Measurements from ENCODE around the gene C19orf47.

Gene C19orf47

GRCh38 chr19:40280608-40281221 lies 67.5 kb downstream of the C19orf47 start:
- no peak for TF ChIP-seq EZH2phosphoT487 (IDR thresholded peaks at IDR 0.05; ENCODE audit: low read length)
- Histone ChIP-seq H3K79me2 (ENCODE audit: low read length) (peaks cover 92% of the 10 kb centered on the region), H3F3A (ENCODE audit: insufficient read depth, low read length) (peaks cover 1% of the 10 kb centered on the region), H3K9me3 (replicated peaks; ENCODE audit: insufficient read depth, low read length) (no peaks in the 10 kb centered on the region), H3K27ac (ENCODE audit: low read length) (no peak overlapping the region), H3K9me2 (replicated peaks; ENCODE audit: insufficient read depth, low read length) (no peaks in the 10 kb centered on the region), H3K36me3 (replicated peaks; ENCODE audit: insufficient read depth, low read length) (no peaks in the 10 kb centered on the region), H3K4me2 (ENCODE audit: low read depth, low read length) (no peak overlapping the region), H3K4me3 (ENCODE audit: low read length) (no peak overlapping the region), H3K9ac (ENCODE audit: low read length) (no peak overlapping the region), H3K4me1 (ENCODE audit: low read length) (0 out of 2 replicates have a peak, but pooled peaks cover 10% of the 10 kb centered on the region), H4K20me1 (ENCODE audit: insufficient read depth, low read length) (0 out of 2 replicates have a peak, but pooled peaks cover 9% of the 10 kb centered on the region), H2AFZ (ENCODE audit: low read length) (no peak overlapping the region), H3K27me3 (replicated peaks; ENCODE audit: insufficient read depth, low read length) (no peaks in the 10 kb centered on the region)
- no peak for DNase-seq

GRCh38 chr19:40279761-40280607 lies 68.2 kb downstream of the C19orf47 start:
- Histone ChIP-seq H4K20me1 (ENCODE audit: insufficient read depth, low read length) (0 out of 2 replicates have a peak, but pooled peaks cover 9% of the 10 kb centered on the region), H3K4me3 (ENCODE audit: low read length) (no peak overlapping the region), H3K4me2 (ENCODE audit: low read depth, low read length) (no peak overlapping the region), H2AFZ (ENCODE audit: low read length) (no peak overlapping the region), H3K4me1 (ENCODE audit: low read length) (0 out of 2 replicates have a peak, but pooled peaks cover 10% of the 10 kb centered on the region), H3K79me2 (ENCODE audit: low read length) (peaks cover 96% of the 10 kb centered on the region), H3K27me3 (replicated peaks; ENCODE audit: insufficient read depth, low read length) (no peaks in the 10 kb centered on the region), H3K9me3 (replicated peaks; ENCODE audit: insufficient read depth, low read length) (no peaks in the 10 kb centered on the region), H3F3A (ENCODE audit: insufficient read depth, low read length) (no peaks in the 10 kb centered on the region), H3K9ac (ENCODE audit: low read length) (no peak overlapping the region), H3K36me3 (replicated peaks; ENCODE audit: insufficient read depth, low read length) (no peaks in the 10 kb centered on the region), H3K27ac (ENCODE audit: low read length) (no peak overlapping the region), H3K9me2 (replicated peaks; ENCODE audit: insufficient read depth, low read length) (no peaks in the 10 kb centered on the region)
- TF ChIP-seq EZH2phosphoT487 (IDR thresholded peaks at IDR 0.05; ENCODE audit: low read length) (no peak), CTCF (IDR thresholded peaks at IDR 0.05; ENCODE audit: low read length) (no peak), EZH2 (optimal IDR thresholded peaks at IDR 0.05; ENCODE audit: low read depth, low read length) (no peak)
- DNase-seq: no peak

GRCh38 chr19:40279120-40279551 lies 69.1 kb downstream of the C19orf47 start:
- no peak for DNase-seq
- no peak overlapping the region for H3K4me2 ChIP-seq (ENCODE audit: low read depth, low read length)
- no peak overlapping the region for H3K9ac ChIP-seq (ENCODE audit: low read length)
- no peaks in the 10 kb centered on the region for H3K9me3 ChIP-seq (replicated peaks; ENCODE audit: insufficient read depth, low read length)
- TF ChIP-seq CTCF (IDR thresholded peaks at IDR 0.05; ENCODE audit: low read length) (no peak), EZH2phosphoT487 (IDR thresholded peaks at IDR 0.05; ENCODE audit: low read length) (no peak), EZH2 (optimal IDR thresholded peaks at IDR 0.05; ENCODE audit: low read depth, low read length) (no peak)
- H3K79me2 ChIP-seq (ENCODE audit: low read length): peaks cover 96% of the 10 kb centered on the region
- H3K4me3 ChIP-seq (ENCODE audit: low read length): no peak overlapping the region
- no peaks in the 10 kb centered on the region for H3K27me3 ChIP-seq (replicated peaks; ENCODE audit: insufficient read depth, low read length)
- 0 out of 2 replicates have a peak, but pooled peaks cover 9% of the 10 kb centered on the region for H4K20me1 ChIP-seq (ENCODE audit: insufficient read depth, low read length)
- H3K9me2 ChIP-seq (replicated peaks; ENCODE audit: insufficient read depth, low read length): no peaks in the 10 kb centered on the region
- 0 out of 2 replicates have a peak, but pooled peaks cover 9% of the 10 kb centered on the region for H3K4me1 ChIP-seq (ENCODE audit: low read length)
- H3F3A ChIP-seq (ENCODE audit: insufficient read depth, low read length): no peaks in the 10 kb centered on the region
- H2AFZ ChIP-seq (ENCODE audit: low read length): no peak overlapping the region
- no peak overlapping the region for H3K27ac ChIP-seq (ENCODE audit: low read length)
- H3K36me3 ChIP-seq (replicated peaks; ENCODE audit: insufficient read depth, low read length): no peaks in the 10 kb centered on the region
